AG04449 (cell line): ENCODE measurements around the gene GYS1.
"Not testable (repeated sequence)": the region's sequence is repeated elsewhere in the genome, so short reads cannot be mapped to it uniquely, and the experiment has no call there.

Experiments used
- CTCF ChIA-PET: fragments of 350-600 bp; formaldehyde crosslinking; extraction: SDS; loops from one replicate; lab custom pipeline; 2021; ENCODE audit warnings: antibody characterized with exemption; lab: Yijun Ruan, JAX
- POLR2A ChIA-PET: fragments of 400-600, 350-600 bp; formaldehyde crosslinking; extraction: SDS; loops from one replicate; lab custom pipeline; 2020; ENCODE audit warnings: antibody characterized with exemption, inconsistent platforms; lab: Yijun Ruan, JAX
- DNase-seq: peaks from one replicate; pipeline ENCODE4 v3.0.0-alpha.2; 2010; ENCODE audit warnings: low read depth, low spot score
- H3K4me3 ChIP-seq: 2 replicates; pipeline ENCODE4 v1.5.1; 2011; ENCODE audit warnings: low read depth, mild to moderate bottlenecking, control low read depth, low read length
- CTCF ChIP-seq: IDR thresholded peaks from one replicate; pipeline ENCODE4 v1.5.1; 2011; ENCODE audit warnings: mild to moderate bottlenecking, moderate library complexity, low read length, control low read depth, inconsistent platforms; ENCODE audit not compliant: insufficient read depth; ENCODE audit errors: missing control alignments

GYS1 gene

GRCh38 chr19:49031642-49032301, 38.7 kb upstream of the GYS1 start, which contains the start of gene CGB2:
Gene CGB2, plus strand, starts transcription at chr19:49031890. Its CDS starts 206 bp downstream, at chr19:49032096.
- TF ChIP-seq CTCF = peak; percentile 17
- DNase-seq, CTCF ChIA-PET, H3K4me3 ChIP-seq, POLR2A ChIA-PET: not testable (repeated sequence)

- CTCF ChIA-PET, H3K4me3 ChIP-seq, DNase-seq: not testable (repeated sequence)
- POLR2A ChIA-PET = interaction anchor here (1.0 kb wide), 1 partner anchor 37 kb away, joined by 3 read pairs; the partner anchor contains the start of gene GYS1
Measured at GRCh38 chr19:49030323-49030722, 37.2 kb upstream of the GYS1 start.

DNA sequence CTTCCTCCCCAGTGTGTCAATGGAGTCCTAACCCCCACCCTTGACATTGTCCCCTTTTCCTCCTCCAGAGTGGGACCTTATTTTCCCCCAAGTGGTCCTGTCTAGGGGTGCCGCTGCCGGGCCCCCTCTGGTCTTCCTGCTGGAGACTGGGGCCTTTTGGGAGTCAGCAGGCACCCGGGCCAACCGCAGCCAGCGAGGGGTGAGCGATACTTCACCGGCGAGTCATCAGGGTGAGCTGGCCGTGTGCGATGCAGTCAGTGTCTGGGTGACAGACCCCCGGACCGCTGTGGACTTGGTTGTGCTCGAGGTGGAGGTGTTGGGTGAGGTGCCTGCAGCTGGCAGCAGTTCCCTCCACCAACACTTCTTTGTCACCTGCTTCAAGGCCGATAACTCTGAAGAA, 36.6 kb upstream of the GYS1 start:
- DNase-seq, CTCF ChIA-PET, H3K4me3 ChIP-seq: not testable (repeated sequence)
- POLR2A ChIA-PET = interaction anchor here (1.0 kb wide), 1 partner anchor 37 kb away, joined by 3 read pairs; the partner anchor contains the start of gene GYS1

- POLR2A ChIA-PET, CTCF ChIA-PET, H3K4me3 ChIP-seq, DNase-seq: not testable (repeated sequence)
Measured at GRCh38 chr19:49028686-49029085, 35.6 kb upstream of the GYS1 start.

DNA sequence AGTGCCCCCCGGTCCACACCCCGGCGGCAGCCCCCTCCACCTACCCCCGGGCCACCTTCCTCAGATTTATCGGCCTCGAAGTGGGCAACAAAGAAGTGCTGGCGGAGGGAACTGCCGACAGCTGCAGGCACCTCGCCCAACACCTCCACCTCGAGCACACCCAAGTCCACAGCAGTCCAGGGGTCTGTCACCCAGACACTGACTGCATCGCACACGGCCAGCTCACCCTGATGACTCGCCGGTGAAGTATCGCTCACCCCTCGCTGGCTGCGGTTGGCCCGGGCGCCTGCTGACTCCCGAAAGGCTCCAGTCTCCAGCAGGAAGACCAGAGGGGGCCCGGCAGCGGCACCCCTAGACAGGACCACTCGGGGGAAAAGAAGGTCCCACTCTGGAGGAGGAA, 32.5 kb upstream of the GYS1 start:
- DNase-seq, CTCF ChIA-PET, POLR2A ChIA-PET, H3K4me3 ChIP-seq: not testable (repeated sequence)

DNA sequence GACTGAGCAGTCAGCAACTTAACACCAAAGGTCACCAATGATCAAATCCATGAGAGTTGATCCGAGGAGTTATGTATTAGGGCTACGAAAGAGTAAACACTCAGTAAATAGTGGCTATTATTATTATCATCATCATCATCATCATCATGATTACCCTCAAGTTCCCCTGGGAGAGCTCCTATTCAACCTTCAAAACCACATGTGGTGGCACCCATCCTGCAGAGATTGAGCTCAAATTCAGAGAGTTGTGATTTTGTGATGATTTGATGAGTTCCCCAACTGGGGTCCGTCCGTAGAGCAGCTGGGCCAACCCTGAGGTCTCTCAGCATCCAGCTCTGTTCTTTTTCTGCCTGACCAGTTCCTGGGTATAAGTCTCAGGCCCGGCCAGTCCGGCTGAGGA, 32.0 kb upstream of the GYS1 start:
- H3K4me3 ChIP-seq, POLR2A ChIA-PET, DNase-seq, CTCF ChIA-PET: not testable (repeated sequence)

DNA sequence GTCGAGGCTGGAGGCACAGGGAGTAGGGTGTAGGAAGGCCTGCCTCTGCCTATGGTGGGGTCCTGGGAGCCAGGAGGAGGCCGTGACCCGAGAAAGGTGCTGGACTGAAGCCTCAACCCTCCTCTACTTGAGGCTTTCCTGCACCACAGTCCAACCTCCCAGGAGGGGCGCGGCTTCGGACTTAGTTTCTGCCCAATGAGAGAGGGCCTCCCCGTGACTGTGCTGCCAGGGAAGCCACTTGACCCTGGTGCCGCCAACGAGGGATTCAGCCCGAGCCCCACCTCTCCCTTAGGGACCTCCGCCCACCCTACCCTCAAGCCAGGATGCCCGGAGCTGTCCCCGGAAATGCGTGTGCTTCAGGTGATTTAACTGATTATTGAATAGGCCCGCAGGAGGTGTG, 31.1 kb upstream of the GYS1 start, which contains the start of gene CGB3:
TSS of gene CGB3 (minus strand) at position 101 of the 400 bp plus-strand sequence. CDS start 362 bp downstream, outside the sequence.
- POLR2A ChIA-PET = not testable (repeated sequence)

GRCh38 chr19:49022116-49022515, 29.0 kb upstream of the GYS1 start:
- TF ChIP-seq CTCF = no peak
- no peak for DNase-seq
- H3K4me3 ChIP-seq = no peak overlapping the region
- ChIA-PET POLR2A (no interaction called here), CTCF (interaction anchor here (0.8 to 5.5 kb wide), 2 partner anchors 23 to 29 kb away, joined by 3 to 68 read pairs; partner anchors contain the start of genes GYS1 and RUVBL2)

More for the DNA sequence above, 31.1 kb upstream of the GYS1 start, which contains the start of gene CGB3:
- CTCF ChIA-PET, H3K4me3 ChIP-seq, DNase-seq: not testable (repeated sequence)

- ChIA-PET CTCF (interaction anchor here (0.8 to 5.5 kb wide), 2 partner anchors 22 to 28 kb away, joined by 3 to 68 read pairs; partner anchors contain the start of genes GYS1 and RUVBL2), POLR2A (no interaction called here)
- no peak for TF ChIP-seq CTCF
- no peak for DNase-seq
- H3K4me3 ChIP-seq = no peak overlapping the region
Measured at GRCh38 chr19:49020931-49021895, 28.1 kb upstream of the GYS1 start.
